HT1080 (cell line): ENCODE data around the gene PIK3CA. TPM values are rescaled to one million over a fixed set of nuclear protein-coding genes. Genes with fewer than 3 reads are reported as not detected.
"Not testable (repeated sequence)": the region's sequence is repeated elsewhere in the genome, so short reads cannot be mapped to it uniquely, and the experiment has no call there.

ENCODE experiments used
- DNase-seq: peaks from one replicate; pipeline ENCODE4 v3.0.0-alpha.2; 2015; ENCODE audit warnings: low read depth
- polyA plus RNA-seq, 2 experiments: library from polyadenylated mRNA; depleted of rRNA; stranded (reverse); fragments of >200 nt; gene quantifications; 2 replicates each; pipeline ENCODE4 v1.2.3, GENCODE V29; 2015
- total RNA-seq: library from RNA; depleted of rRNA; stranded (reverse); fragments of >200 nt; shearing (Covaris generic); gene quantifications from 2 replicates; pipeline ENCODE4 v1.2.3, GENCODE V29; 2014; rRNA removed

PIK3CA gene
- total RNA-seq: 20.7 and 23.6 TPM in 2 replicates
- 16.1 and 19.2 TPM in 2 replicates for polyA plus RNA-seq (2015; cell fraction: cytosol; rRNA removed)
- 21.9 and 25.6 TPM in 2 replicates for polyA plus RNA-seq (2015; cell fraction: nucleus; rRNA removed)

DNA sequence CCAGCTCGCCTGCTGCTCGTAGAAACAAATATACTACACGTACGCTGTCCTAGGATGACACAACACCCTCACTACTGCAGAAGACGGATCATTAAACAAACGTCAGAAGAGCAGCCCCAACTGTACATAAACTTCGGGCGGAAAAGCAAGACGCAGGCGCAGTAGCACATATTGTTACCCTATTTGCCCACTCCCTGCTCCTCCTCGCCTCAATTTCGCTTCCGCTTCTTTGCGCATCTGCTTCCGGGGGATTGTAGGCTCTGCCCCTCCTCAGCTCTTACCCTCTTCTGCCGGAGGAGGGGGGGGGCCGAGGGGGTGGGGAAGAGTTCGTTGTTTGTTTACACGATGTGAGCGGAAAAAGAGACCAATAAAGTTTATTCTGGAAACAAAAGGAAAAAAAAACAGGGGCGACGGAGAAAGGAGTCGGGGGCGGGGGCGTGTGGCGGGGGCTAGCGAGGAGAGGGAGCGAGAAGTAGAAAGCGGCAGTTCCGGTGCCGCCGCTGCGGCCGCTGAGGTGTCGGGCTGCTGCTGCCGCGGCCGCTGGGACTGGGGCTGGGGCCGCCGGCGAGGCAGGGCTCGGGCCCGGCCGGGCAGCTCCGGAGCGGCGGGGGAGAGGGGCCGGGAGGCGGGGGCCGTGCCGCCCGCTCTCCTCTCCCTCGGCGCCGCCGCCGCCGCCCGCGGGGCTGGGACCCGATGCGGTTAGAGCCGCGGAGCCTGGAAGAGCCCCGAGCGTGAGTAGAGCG is at the start of gene PIK3CA:
TSS of gene PIK3CA (plus strand) at position 485 of the 743 bp plus-strand sequence. CDS start 50,469 bp downstream, outside the sequence.
- DNase-seq: peak; percentile 99

GRCh38 chr3:179098388-179099077 is 49.6 kb upstream of the PIK3CA start:
- peak; percentile 80 for DNase-seq

GRCh38 chr3:179100652-179101051 is 47.5 kb upstream of the PIK3CA start:
- peak; percentile 68 for DNase-seq

- DNase-seq: no peak
Observed at GRCh38 chr3:179105881-179106280, 42.3 kb upstream of the PIK3CA start.

GRCh38 chr3:179107617-179108016 is 40.5 kb upstream of the PIK3CA start:
- DNase-seq: peak; percentile 63

GRCh38 chr3:179108086-179108485 is 40.1 kb upstream of the PIK3CA start:
- DNase-seq: peak; percentile 88

DNA sequence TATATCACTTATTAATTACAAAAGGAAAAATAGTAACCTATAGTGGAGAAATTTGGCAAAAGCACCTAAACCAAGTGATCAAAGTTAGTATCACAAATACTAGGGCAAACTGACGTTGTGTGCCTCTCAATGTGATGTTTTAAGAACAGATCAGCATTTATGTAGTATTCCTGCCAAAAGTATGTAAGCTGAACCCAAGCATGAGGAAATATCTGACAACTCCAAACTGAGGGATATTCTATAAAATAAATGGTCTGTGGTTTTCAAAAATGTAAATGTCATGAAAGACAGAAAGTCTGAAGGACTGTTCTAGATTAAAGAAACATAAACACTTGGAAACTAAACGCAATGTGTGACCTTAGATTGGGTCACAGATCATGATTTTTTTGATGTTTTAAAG is 34.3 kb upstream of the PIK3CA start:
- no peak for DNase-seq

- peak; percentile 48 for DNase-seq
Observed at GRCh38 chr3:179115444-179115843, 32.7 kb upstream of the PIK3CA start.

DNA sequence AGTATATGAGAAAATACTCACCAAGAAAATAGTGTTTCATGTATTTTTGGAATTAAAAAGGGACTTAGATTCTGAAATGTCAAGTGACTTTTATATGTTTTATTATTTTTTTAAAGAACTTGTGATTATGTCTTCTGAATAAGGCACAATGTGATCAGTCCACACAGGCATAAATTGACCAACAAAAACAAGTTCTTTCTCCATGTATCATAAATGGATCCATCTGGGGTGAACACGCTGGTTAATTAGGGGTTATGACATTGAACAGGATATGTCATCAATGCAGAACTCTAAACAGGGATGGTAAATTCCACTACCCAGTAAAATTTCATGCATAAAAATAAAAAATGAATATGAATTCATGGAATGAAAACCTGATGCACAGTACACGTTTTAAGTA is 31.3 kb upstream of the PIK3CA start:
- no peak for DNase-seq

GRCh38 chr3:179132191-179132890 is 15.8 kb upstream of the PIK3CA start:
- DNase-seq: not testable (repeated sequence)

DNA sequence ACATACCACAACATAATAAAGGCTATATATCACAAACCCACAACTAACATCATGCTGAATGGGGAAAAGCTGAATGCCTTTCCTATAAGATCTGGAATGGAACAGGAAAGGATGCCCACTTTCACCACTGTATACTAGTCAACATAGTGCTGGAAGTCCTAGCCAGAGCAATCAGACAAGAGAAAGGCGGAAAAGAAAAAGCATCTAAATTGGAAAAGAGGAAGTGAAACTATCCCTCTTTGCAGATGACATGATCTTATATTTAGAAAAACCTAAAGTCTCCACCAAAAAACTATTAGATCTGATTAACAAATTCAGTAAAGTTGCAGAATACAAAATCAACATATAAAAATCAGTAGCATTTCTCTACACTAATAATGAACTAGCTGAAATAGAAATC is 14.6 kb upstream of the PIK3CA start:
- no peak for DNase-seq

GRCh38 chr3:179136195-179136594 is 12.0 kb upstream of the PIK3CA start:
- DNase-seq: no peak

GRCh38 chr3:179141890-179142289 is 6.3 kb upstream of the PIK3CA start:
- no peak for DNase-seq

- DNase-seq: peak; percentile 85
Observed at GRCh38 chr3:179146911-179147513, 1.1 kb upstream of the PIK3CA start.

DNA sequence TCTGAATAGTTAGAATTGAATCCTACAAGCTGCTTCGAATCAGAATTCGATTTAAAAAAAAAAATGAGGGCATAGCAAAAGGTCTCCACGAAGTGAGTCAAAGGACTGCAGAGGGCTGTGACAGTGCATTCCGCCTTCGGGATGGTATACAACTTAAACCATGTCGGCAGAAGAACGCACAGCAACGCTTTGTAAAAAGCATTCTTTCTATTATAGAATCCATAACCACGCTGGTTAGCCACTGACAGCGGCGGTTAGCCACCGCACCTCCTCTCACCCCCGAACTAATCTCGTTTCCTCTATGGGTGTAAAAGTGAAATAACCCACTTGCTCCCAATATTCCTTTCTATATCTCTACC is 664 bp upstream of the PIK3CA start:
- DNase-seq: no peak

GRCh38 chr3:179148616-179149405 is 654 bp downstream of the PIK3CA start:
- peak; percentile 55 for DNase-seq

- no peak for DNase-seq
Observed at GRCh38 chr3:179149406-179149867, 1.3 kb downstream of the PIK3CA start.

GRCh38 chr3:179149951-179150350 is 1.8 kb downstream of the PIK3CA start:
- no peak for DNase-seq

DNA sequence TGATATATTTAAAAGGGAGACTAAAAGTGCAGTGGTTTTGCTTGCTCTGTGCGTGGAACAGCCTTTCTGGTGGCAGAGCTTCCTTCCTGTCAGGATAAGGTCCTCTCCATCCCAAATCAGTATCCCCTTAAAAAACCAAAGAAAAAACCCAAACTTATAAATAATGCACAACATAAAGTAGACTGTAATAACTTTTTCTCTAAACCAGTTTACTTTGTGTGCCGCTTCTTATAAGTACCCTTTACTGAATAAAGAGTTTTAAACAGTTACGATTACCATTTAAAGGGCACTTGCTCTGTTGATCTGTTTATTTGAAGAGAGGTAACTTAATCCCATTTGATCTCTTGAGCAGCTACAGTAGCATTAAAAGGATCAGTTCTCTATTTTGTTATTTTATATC is 2.5 kb downstream of the PIK3CA start:
- no peak for DNase-seq

DNA sequence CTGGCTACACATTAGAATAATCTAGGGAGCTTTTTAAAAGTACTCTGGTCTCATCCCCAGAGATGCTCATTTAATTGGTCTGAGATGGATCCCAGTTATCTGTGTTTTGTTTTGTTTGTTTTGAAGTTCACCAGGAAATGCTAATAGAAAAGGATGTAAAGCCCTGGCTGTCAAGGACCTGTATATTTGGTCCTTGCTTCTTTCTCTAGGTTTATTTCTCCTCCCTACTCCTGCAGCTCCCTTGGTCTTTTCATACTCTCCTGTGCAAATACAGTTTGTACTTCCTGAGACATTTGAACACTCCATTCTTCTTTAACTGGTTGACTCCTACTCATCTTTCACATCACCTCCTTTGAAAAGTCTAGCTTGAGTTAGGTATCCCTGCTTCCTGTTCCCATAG is 3.3 kb downstream of the PIK3CA start:
- DNase-seq: peak; percentile 20

GRCh38 chr3:179156170-179156569 is 8.0 kb downstream of the PIK3CA start:
- DNase-seq: no peak
